K562 (cell line): ENCODE measurements around the gene UTS2R. TPM values are rescaled to one million over a fixed set of nuclear protein-coding genes. Genes with fewer than 3 reads are reported as not detected.
A peak's percentile ranks its signal among the peaks of the same experiment; 100 is the strongest.

Source experiments
- BCL6 ChIP-seq: fragments of 250-450 bp; sonication (Bioruptor Pico); IDR thresholded peaks from 2 replicates; pipeline ENCODE4 v1.4.0; 2020
- BHLHE40 ChIP-seq: IDR thresholded peaks from 2 replicates; pipeline ENCODE4 v1.6.1; 2011; ENCODE audit warnings: low read length, improper control_type of control experiment
- CBX1 ChIP-seq: sonication (generic); IDR thresholded peaks from 2 replicates; pipeline ENCODE4 v1.6.1; 2016; ENCODE audit warnings: antibody characterized with exemption, low read depth, mild to moderate bottlenecking
- IRF9 ChIP-seq: fragments of 450-650 bp; IDR thresholded peaks from 2 replicates; pipeline ENCODE4 v1.6.1; 2016; ENCODE audit warnings: missing biosample characterization, missing genetic modification characterization
- KAT7 ChIP-seq: sonication (generic); formaldehyde crosslinking; IDR thresholded peaks from 2 replicates; pipeline ENCODE4 v1.8.0; 2022; ENCODE audit warnings: missing genetic modification reagents, mild to moderate bottlenecking, borderline replicate concordance
- KLF16 ChIP-seq: IDR thresholded peaks from 2 replicates; pipeline ENCODE4 v1.6.1; 2016; ENCODE audit warnings: antibody characterized with exemption
- NFE2L1 ChIP-seq: fragments of 450-650 bp; IDR thresholded peaks from 2 replicates; pipeline ENCODE4 v1.6.1; 2016; ENCODE audit warnings: missing genetic modification characterization, low read depth, mild to moderate bottlenecking, missing compliant biosample characterization, moderate library complexity, borderline replicate concordance
- NFRKB ChIP-seq: fragments of 450-650 bp; IDR thresholded peaks from 2 replicates; pipeline ENCODE4 v1.6.1; 2016; ENCODE audit warnings: low read depth
- NR3C1 ChIP-seq: sonication (generic); formaldehyde crosslinking; IDR thresholded peaks from 2 replicates; pipeline ENCODE4 v1.8.1; 2022; ENCODE audit warnings: missing genetic modification reagents
- RBM25 ChIP-seq: fragments of 200-400 bp; formaldehyde crosslinking; IDR thresholded peaks from 2 replicates; pipeline ENCODE4 v1.6.1; 2018; ENCODE audit warnings: low read length, low read depth, moderate library complexity; ENCODE audit not compliant: severe bottlenecking
- STAT6 ChIP-seq: sonication (generic); formaldehyde crosslinking; IDR thresholded peaks from 2 replicates; pipeline ENCODE4 v1.8.1; 2023; ENCODE audit warnings: mild to moderate bottlenecking, missing genetic modification reagents
- WHSC1 ChIP-seq: IDR thresholded peaks from one replicate; pipeline ENCODE4 v1.6.1; 2012; ENCODE audit warnings: low read length, control low read depth, inconsistent platforms
- XRCC5 ChIP-seq: fragments of 200-400 bp; formaldehyde crosslinking; IDR thresholded peaks from 2 replicates; pipeline ENCODE4 v1.6.1; 2017; ENCODE audit warnings: low read depth, mild to moderate bottlenecking, low read length
- ZNF644 ChIP-seq: fragments of 200-800 bp; sonication (Bioruptor generic); IDR thresholded peaks from 2 replicates; pipeline ENCODE4 v1.6.1; 2016; ENCODE audit warnings: low read depth, missing genetic modification characterization, missing compliant biosample characterization
- polyA plus RNA-seq, 8 experiments: library from polyadenylated mRNA; depleted of rRNA in 4 of 8; stranded (reverse) in 5 of 8; unstranded in 3 of 8; fragments of >200 nt; fragmentation: Nextera tagmentation in 2 of 8; fragmentation: Illumina TruSeq in 1 of 8; extraction: Ambion mirVana in 2 of 8; extraction: Trizol in 1 of 8; gene quantifications; 2 replicates each; pipeline versions ENCODE4 v1.2.1 to v1.2.3, GENCODE V29; 2011 to 2014; ENCODE audit warnings: inconsistent platforms in 1 of 8, missing spikeins in 1 of 8
- total RNA-seq, 7 experiments: library from RNA; depleted of rRNA in 6 of 7; stranded (reverse); fragments of >200 nt in 6 of 7; fragmentation: Illumina TruSeq in 2 of 7; extraction: Trizol in 2 of 7; gene quantifications; 2 replicates each; pipeline versions ENCODE4 v1.2.1 to v1.2.3, GENCODE V29; 2011 to 2021; ENCODE audit warnings: low replicate concordance in 1 of 7
- TF ChIP-seq, protein P1 (sequence below): fragments of 450-650 bp; IDR thresholded peaks from 2 replicates; pipeline ENCODE4 v1.6.1; 2016; ENCODE audit warnings: low read depth

Gene UTS2R
- total and polyA plus RNA-seq, 9 of the 15 experiments (the other 6 are each of a cell fraction or from before 2014, with no cell fraction given): 0.22 TPM; not detected in 8

- no peak for TF ChIP-seq IRF9
- no peak for TF ChIP-seq NFE2L1 (tag)
- peak; percentile 50; the same call in 1 of the 2 replicates for TF ChIP-seq XRCC5
- no peak for TF ChIP-seq RBM25
- no peak for TF ChIP-seq CBX1
- no peak for TF ChIP-seq KLF16
- TF ChIP-seq KAT7 (CRISPR knock-in tag): no peak
- TF ChIP-seq STAT6 (CRISPR knock-in tag): no peak
- peak; percentile 97 for TF ChIP-seq BHLHE40
- TF ChIP-seq NFRKB: peak; percentile 6; the same call in 1 of the 2 replicates
- no peak for TF ChIP-seq BCL6 (CRISPR knock-in tag)
- TF ChIP-seq, protein P1, sequence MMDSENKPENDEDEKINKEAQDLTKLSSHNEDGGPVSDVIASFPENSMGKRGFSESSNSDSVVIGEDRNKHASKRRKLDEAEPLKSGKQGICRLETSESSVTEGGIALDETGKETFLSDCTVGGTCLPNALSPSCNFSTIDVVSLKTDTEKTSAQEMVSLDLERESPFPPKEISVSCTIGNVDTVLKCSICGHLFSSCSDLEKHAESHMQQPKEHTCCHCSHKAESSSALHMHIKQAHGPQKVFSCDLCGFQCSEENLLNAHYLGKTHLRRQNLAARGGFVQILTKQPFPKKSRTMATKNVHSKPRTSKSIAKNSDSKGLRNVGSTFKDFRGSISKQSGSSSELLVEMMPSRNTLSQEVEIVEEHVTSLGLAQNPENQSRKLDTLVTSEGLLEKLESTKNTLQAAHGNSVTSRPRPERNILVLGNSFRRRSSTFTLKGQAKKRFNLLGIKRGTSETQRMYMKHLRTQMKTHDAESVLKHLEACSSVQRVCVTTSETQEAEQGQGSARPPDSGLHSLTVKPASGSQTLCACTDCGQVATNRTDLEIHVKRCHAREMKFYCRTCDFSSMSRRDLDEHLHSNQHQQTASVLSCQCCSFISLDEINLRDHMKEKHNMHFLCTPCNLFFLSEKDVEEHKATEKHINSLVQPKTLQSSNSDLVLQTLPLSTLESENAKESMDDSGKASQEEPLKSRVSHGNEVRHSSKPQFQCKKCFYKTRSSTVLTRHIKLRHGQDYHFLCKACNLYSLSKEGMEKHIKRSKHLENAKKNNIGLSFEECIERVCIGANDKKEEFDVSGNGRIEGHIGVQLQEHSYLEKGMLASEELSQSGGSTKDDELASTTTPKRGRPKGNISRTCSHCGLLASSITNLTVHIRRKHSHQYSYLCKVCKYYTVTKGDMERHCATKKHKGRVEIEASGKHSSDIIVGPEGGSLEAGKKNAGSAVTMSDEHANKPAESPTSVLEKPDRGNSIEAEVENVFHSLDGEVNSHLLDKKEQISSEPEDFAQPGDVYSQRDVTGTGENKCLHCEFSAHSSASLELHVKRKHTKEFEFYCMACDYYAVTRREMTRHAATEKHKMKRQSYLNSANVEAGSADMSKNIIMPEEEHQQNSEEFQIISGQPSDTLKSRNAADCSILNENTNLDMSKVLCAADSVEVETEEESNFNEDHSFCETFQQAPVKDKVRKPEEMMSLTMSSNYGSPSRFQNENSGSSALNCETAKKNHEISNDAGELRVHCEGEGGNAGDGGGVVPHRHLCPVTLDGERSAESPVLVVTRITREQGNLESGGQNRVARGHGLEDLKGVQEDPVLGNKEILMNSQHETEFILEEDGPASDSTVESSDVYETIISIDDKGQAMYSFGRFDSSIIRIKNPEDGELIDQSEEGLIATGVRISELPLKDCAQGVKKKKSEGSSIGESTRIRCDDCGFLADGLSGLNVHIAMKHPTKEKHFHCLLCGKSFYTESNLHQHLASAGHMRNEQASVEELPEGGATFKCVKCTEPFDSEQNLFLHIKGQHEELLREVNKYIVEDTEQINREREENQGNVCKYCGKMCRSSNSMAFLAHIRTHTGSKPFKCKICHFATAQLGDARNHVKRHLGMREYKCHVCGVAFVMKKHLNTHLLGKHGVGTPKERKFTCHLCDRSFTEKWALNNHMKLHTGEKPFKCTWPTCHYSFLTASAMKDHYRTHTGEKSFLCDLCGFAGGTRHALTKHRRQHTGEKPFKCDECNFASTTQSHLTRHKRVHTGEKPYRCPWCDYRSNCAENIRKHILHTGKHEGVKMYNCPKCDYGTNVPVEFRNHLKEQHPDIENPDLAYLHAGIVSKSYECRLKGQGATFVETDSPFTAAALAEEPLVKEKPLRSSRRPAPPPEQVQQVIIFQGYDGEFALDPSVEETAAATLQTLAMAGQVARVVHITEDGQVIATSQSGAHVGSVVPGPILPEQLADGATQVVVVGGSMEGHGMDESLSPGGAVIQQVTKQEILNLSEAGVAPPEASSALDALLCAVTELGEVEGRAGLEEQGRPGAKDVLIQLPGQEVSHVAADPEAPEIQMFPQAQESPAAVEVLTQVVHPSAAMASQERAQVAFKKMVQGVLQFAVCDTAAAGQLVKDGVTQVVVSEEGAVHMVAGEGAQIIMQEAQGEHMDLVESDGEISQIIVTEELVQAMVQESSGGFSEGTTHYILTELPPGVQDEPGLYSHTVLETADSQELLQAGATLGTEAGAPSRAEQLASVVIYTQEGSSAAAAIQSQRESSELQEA: no peak
- no peak for TF ChIP-seq WHSC1
- no peak for TF ChIP-seq ZNF644 (tag)
- TF ChIP-seq NR3C1 (CRISPR knock-in tag): no peak
Measured at GRCh38 chr17:82338858-82339633, 32.5 kb upstream of the UTS2R start (continued).
